CD8-positive, alpha-beta memory T cell (primary cell): ENCODE results near the gene ADRA1B. TPM values are rescaled to one million over a fixed set of nuclear protein-coding genes. Genes with fewer than 3 reads are reported as not detected.

ENCODE experiments used
- CTCF ChIA-PET: fragments of 350-600 bp; sonication (Branson Sonifier 250); formaldehyde crosslinking; loops from one replicate; lab custom pipeline; 2021; ENCODE audit warnings: antibody characterized with exemption; lab: Charles Lee
- POLR2A ChIA-PET: fragments of 350-600 bp; sonication (Branson Sonifier 250); formaldehyde crosslinking; loops from one replicate; lab custom pipeline; 2021; ENCODE audit warnings: antibody characterized with exemption; lab: Charles Lee
- DNase-seq, 5 donors: peaks; one replicate each; pipeline versions ENCODE4 v3.0.0 to v3.0.0-alpha.2; 2020 to 2022; ENCODE audit warnings: mixed read lengths in 1 of 5
- H3K27ac ChIP-seq: one replicate; pipeline ENCODE4 v1.7.0; 2013; ENCODE audit warnings: low read depth, mild to moderate bottlenecking, low read length, moderate library complexity
- H3K27me3 ChIP-seq: 2 replicates; pipeline ENCODE4 v1.7.0; 2013; ENCODE audit warnings: low read length, mild to moderate bottlenecking; ENCODE audit not compliant: insufficient read depth, poor library complexity, severe bottlenecking
- H3K36me3 ChIP-seq: 2 replicates; pipeline ENCODE4 v1.7.0; 2013; ENCODE audit warnings: mild to moderate bottlenecking, low read length, moderate library complexity; ENCODE audit not compliant: insufficient read depth
- H3K4me1 ChIP-seq: 2 replicates; pipeline ENCODE4 v1.7.0; 2013; ENCODE audit warnings: mild to moderate bottlenecking, low read length, moderate library complexity; ENCODE audit not compliant: insufficient read depth
- H3K4me3 ChIP-seq: 2 replicates; pipeline ENCODE4 v1.7.0; 2013; ENCODE audit warnings: mild to moderate bottlenecking, low read length
- H3K9me3 ChIP-seq: 2 replicates; pipeline ENCODE4 v1.7.0; 2013; ENCODE audit warnings: mild to moderate bottlenecking, low read length
- H3K27ac Mint-ChIP-seq, 8 donors: one replicate each; pipeline ENCODE4 v1.8.0; 2020 to 2021; ENCODE audit warnings: mixed read lengths in 8 of 8, mild to moderate bottlenecking in 6 of 8, inconsistent platforms in 3 of 8, moderate library complexity in 3 of 8
- H3K27me3 Mint-ChIP-seq, 2 donors: one replicate each; pipeline ENCODE4 v1.8.0; 2020 to 2021; ENCODE audit warnings: mixed read lengths in 2 of 2, mild to moderate bottlenecking in 1 of 2, moderate library complexity in 1 of 2
- H3K36me3 Mint-ChIP-seq, 3 donors: one replicate each; pipeline ENCODE4 v1.8.0; 2020 to 2021; ENCODE audit warnings: mixed read lengths in 3 of 3, inconsistent platforms in 1 of 3, mild to moderate bottlenecking in 1 of 3
- H3K4me1 Mint-ChIP-seq, 3 donors: one replicate each; pipeline ENCODE4 v1.8.0; 2020 to 2021; ENCODE audit warnings: mixed read lengths in 3 of 3, inconsistent platforms in 1 of 3, mild to moderate bottlenecking in 1 of 3
- H3K4me3 Mint-ChIP-seq, 7 donors: one replicate each; pipeline ENCODE4 v1.8.0; 2020 to 2021; ENCODE audit warnings: mixed read lengths in 7 of 7, mild to moderate bottlenecking in 6 of 7, moderate library complexity in 4 of 7, inconsistent platforms in 2 of 7
- H3K9me3 Mint-ChIP-seq, 5 donors: one replicate each; pipeline ENCODE4 v1.8.0; 2020 to 2022; ENCODE audit warnings: mixed read lengths in 5 of 5, mild to moderate bottlenecking in 3 of 5, moderate library complexity in 2 of 5, inconsistent platforms in 1 of 5
- polyA plus RNA-seq: library from polyadenylated mRNA; unstranded; fragments of 300-500 nt; fragmentation: Illumina TruSeq; gene quantifications from one replicate; pipeline ENCODE4 v1.2.3, GENCODE V29; 2021
- total RNA-seq, 2 experiments: library from RNA; stranded (reverse); gene quantifications; one replicate each; pipeline ENCODE4 v1.2.3, GENCODE V29; 2021

Gene ADRA1B
- total and polyA plus RNA-seq, 3 experiments from 2014 or later = not detected

DNA sequence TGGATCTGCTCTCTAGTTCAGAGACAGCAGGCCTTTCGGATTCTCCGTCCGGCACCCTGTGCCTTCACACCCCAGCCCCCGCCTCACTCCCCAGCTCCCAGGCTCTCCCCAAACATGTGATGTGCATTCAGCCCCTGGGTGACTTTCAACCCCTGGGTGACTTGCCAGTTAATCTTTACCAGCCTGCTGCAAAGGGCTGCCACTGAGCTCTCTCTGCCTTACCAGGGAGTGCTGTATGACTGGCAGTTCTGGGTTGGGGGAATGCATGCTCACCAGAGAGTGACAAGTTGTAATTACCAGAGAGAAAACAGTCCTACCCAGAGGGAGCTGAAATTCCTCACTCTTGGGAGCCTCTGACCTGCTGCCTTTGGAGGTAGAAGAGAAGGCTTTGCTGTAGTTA, 4.9 kb upstream of the ADRA1B start:
- H3K4me1 Mint-ChIP-seq = peaks cover 4 to 5% (median 5%) of the 10 kb centered on the region in 3 donors
- Histone ChIP-seq H3K27me3 (no peaks in the 10 kb centered on the region), H3K4me3 (no peak overlapping the region), H3K27ac (no peak overlapping the region), H3K36me3 (no peaks in the 10 kb centered on the region), H3K9me3 (no peaks in the 10 kb centered on the region), H3K4me1 (no peaks in the 10 kb centered on the region)
- no peaks in the 10 kb centered on the region for H3K9me3 Mint-ChIP-seq
- peaks cover 25 to 61% of the 10 kb centered on the region in 2 donors for H3K27me3 Mint-ChIP-seq
- no peaks in the 10 kb centered on the region for H3K36me3 Mint-ChIP-seq
- ChIA-PET POLR2A (no interaction called here), CTCF (no interaction called here)
- no peak for DNase-seq
- H3K4me3 Mint-ChIP-seq = no peak overlapping the region
- H3K27ac Mint-ChIP-seq = no peak overlapping the region

DNA sequence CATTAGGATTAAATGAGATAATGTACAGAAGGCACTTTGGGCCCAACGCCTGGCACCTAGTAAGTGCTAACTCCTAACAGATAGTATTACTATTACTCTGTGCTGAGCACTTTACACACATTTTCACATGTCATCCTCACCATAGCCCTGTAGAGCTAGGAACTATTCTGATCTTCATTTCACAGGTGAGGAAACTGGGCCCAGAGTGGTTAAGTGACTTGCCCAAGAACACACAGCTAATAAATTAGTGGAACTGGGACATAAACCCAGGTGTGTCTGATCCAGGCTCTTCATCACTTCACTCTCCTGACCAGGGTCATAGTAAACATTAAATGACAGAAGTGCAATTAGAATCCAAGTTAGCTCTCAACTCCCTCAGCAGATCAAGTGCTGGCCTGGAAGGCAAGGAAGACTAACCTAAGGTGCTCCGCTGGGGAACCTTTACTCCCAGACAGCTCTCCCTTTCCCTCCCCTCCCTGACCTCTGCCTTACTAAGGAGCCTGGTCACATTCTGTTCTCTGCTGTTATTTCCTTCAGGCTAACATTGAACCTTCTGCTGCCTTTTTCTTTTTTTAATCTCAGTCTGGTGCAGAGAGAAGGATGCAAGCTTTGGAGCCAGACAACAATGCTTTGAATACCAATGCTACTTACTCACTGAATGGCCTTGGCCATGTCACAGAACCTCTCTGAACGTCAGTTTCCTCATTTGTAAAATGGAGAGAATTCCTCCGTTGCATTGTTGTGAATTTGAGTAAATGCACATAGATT, 4.1 kb upstream of the ADRA1B start:
- POLR2A ChIA-PET = no interaction called here
- Mint-ChIP-seq H3K27ac (no peak overlapping the region), H3K9me3 (no peaks in the 10 kb centered on the region), H3K27me3 (peaks cover 29 to 67% of the 10 kb centered on the region in 2 donors), H3K4me3 (no peak overlapping the region), H3K36me3 (no peaks in the 10 kb centered on the region), H3K4me1 (peaks cover 8 to 10% (median 9%) of the 10 kb centered on the region in 3 donors)
- Histone ChIP-seq H3K36me3 (no peaks in the 10 kb centered on the region), H3K27ac (no peak overlapping the region), H3K4me3 (no peak overlapping the region), H3K4me1 (no peaks in the 10 kb centered on the region), H3K27me3 (peaks cover 7% of the 10 kb centered on the region), H3K9me3 (no peaks in the 10 kb centered on the region)
- no peak for DNase-seq
- CTCF ChIA-PET = no interaction called here

GRCh38 chr5:159913048-159913447, 3.2 kb upstream of the ADRA1B start:
- peaks cover 15% of the 10 kb centered on the region for H3K27me3 ChIP-seq
- no peak overlapping the region for H3K27ac Mint-ChIP-seq
- H3K9me3 ChIP-seq = no peaks in the 10 kb centered on the region
- no peaks in the 10 kb centered on the region for H3K36me3 Mint-ChIP-seq
- H3K4me3 ChIP-seq = no peak overlapping the region
- H3K36me3 ChIP-seq = no peaks in the 10 kb centered on the region
- ChIA-PET POLR2A (no interaction called here), CTCF (no interaction called here)
- no peaks in the 10 kb centered on the region for H3K4me1 ChIP-seq
- H3K27me3 Mint-ChIP-seq = peaks cover 31 to 72% of the 10 kb centered on the region in 2 donors
- no peak for DNase-seq
- no peaks in the 10 kb centered on the region for H3K9me3 Mint-ChIP-seq
- H3K4me3 Mint-ChIP-seq = no peak overlapping the region
- no peak overlapping the region for H3K27ac ChIP-seq
- peaks cover 10 to 11% (median 11%) of the 10 kb centered on the region in 3 donors for H3K4me1 Mint-ChIP-seq

DNA sequence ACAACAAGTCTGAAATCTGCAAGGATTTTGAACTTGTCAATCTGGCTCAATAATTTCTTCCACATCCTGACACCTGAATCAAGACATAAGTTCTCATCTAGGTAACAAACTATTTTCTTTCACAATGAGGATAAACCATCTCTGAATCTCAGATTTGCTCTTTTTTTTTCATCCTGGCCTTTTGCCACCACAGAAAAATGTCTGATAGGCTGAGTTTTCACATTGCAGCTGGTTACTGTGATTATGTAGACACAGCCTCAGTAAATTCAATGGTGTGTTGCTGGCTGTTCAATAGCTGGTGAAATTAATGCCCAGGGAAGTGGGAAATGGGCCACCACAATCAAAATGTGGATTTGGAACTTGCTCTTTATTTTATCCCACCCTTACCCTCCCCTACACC, 2.8 kb upstream of the ADRA1B start:
- ChIA-PET POLR2A (no interaction called here), CTCF (interaction anchor here (1.1 kb wide), 1 partner anchor 11 kb away, joined by 3 read pairs; no protein-coding TSS in a partner anchor)
- no peak overlapping the region for H3K27ac Mint-ChIP-seq
- H3K9me3 Mint-ChIP-seq = no peaks in the 10 kb centered on the region
- Histone ChIP-seq H3K27ac (no peak overlapping the region), H3K4me1 (no peaks in the 10 kb centered on the region), H3K36me3 (no peaks in the 10 kb centered on the region), H3K9me3 (no peaks in the 10 kb centered on the region), H3K27me3 (peaks cover 15% of the 10 kb centered on the region), H3K4me3 (no peak overlapping the region)
- peaks cover 10 to 11% (median 11%) of the 10 kb centered on the region in 3 donors for H3K4me1 Mint-ChIP-seq
- H3K27me3 Mint-ChIP-seq = peaks cover 27 to 72% of the 10 kb centered on the region in 2 donors
- no peak overlapping the region for H3K4me3 Mint-ChIP-seq
- H3K36me3 Mint-ChIP-seq = no peaks in the 10 kb centered on the region
- DNase-seq = no peak

GRCh38 chr5:159916841-159917761, 819 bp downstream of the ADRA1B start:
- Histone ChIP-seq H3K9me3 (no peaks in the 10 kb centered on the region), H3K4me1 (no peaks in the 10 kb centered on the region), H3K27me3 (peaks cover 15% of the 10 kb centered on the region), H3K36me3 (no peaks in the 10 kb centered on the region), H3K4me3 (no peak overlapping the region), H3K27ac (no peak overlapping the region)
- Mint-ChIP-seq H3K4me1 (peaks cover 10 to 11% (median 11%) of the 10 kb centered on the region in 3 donors), H3K9me3 (no peaks in the 10 kb centered on the region), H3K27ac (peak overlapping the region in 1 of 8 donors; percentile 10), H3K36me3 (no peaks in the 10 kb centered on the region), H3K27me3 (peaks cover 28 to 70% of the 10 kb centered on the region in 2 donors), H3K4me3 (peak overlapping the region in 6 of 7 donors; percentile 7 to 66 (median 63))
- DNase-seq = no peak
- ChIA-PET POLR2A (no interaction called here), CTCF (interaction anchor here (1.4 kb wide), 1 partner anchor 16 kb away, joined by 4 read pairs; no protein-coding TSS in a partner anchor)

- no peak for DNase-seq
- H3K4me3 Mint-ChIP-seq = no peak overlapping the region
- peaks cover 10 to 11% (median 11%) of the 10 kb centered on the region in 3 donors for H3K4me1 Mint-ChIP-seq
- Histone ChIP-seq H3K27ac (no peak overlapping the region), H3K27me3 (peaks cover 15% of the 10 kb centered on the region), H3K36me3 (no peaks in the 10 kb centered on the region), H3K9me3 (no peaks in the 10 kb centered on the region), H3K4me1 (no peaks in the 10 kb centered on the region), H3K4me3 (no peak overlapping the region)
- H3K36me3 Mint-ChIP-seq = no peaks in the 10 kb centered on the region
- ChIA-PET POLR2A (no interaction called here), CTCF (interaction anchor here (1.4 kb wide), 1 partner anchor 15 kb away, joined by 4 read pairs; no protein-coding TSS in a partner anchor)
- no peak overlapping the region for H3K27ac Mint-ChIP-seq
- no peaks in the 10 kb centered on the region for H3K9me3 Mint-ChIP-seq
- H3K27me3 Mint-ChIP-seq = peaks cover 28 to 66% of the 10 kb centered on the region in 2 donors
These were observed 1.7 kb downstream of the ADRA1B start for GRCh38 chr5:159917994-159918393.

DNA sequence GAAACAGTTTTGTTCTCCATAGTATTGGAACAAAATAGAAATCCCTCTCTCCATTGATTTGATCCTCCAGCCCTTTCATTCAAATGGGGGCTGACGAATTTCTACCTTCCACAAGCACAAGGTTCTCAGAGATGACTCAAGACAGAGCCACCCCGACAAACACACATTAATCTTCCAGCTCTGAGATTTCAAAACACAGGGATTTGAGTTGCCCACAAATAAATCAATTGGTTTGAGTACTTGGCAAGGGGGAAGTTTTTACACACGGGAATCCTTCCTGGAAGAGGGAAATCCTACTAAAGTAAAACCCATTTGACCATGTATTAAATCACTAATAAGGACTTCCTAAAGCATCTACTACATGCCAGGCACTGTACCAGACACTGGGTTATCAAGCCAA, 5.4 kb downstream of the ADRA1B start:
- POLR2A ChIA-PET = no interaction called here
- no peaks in the 10 kb centered on the region for H3K36me3 Mint-ChIP-seq
- no peaks in the 10 kb centered on the region for H3K4me1 ChIP-seq
- no peak overlapping the region for H3K4me3 ChIP-seq
- H3K27me3 Mint-ChIP-seq = peaks cover 17 to 53% of the 10 kb centered on the region in 2 donors
- no peak overlapping the region for H3K27ac Mint-ChIP-seq
- H3K27me3 ChIP-seq = peaks cover 21% of the 10 kb centered on the region
- no peaks in the 10 kb centered on the region for H3K9me3 Mint-ChIP-seq
- H3K4me1 Mint-ChIP-seq = peaks cover 5 to 7% (median 6%) of the 10 kb centered on the region in 3 donors
- CTCF ChIA-PET = no interaction called here
- H3K27ac ChIP-seq = no peak overlapping the region
- no peaks in the 10 kb centered on the region for H3K9me3 ChIP-seq
- DNase-seq = no peak
- no peak overlapping the region for H3K4me3 Mint-ChIP-seq
- no peaks in the 10 kb centered on the region for H3K36me3 ChIP-seq

- Histone ChIP-seq H3K27ac (no peak overlapping the region), H3K4me1 (no peaks in the 10 kb centered on the region), H3K27me3 (peaks cover 8% of the 10 kb centered on the region), H3K4me3 (no peak overlapping the region), H3K36me3 (no peaks in the 10 kb centered on the region), H3K9me3 (no peaks in the 10 kb centered on the region)
- no peak for DNase-seq
- no peaks in the 10 kb centered on the region for H3K9me3 Mint-ChIP-seq
- H3K4me3 Mint-ChIP-seq = no peak overlapping the region
- POLR2A ChIA-PET = no interaction called here
- H3K36me3 Mint-ChIP-seq = no peaks in the 10 kb centered on the region
- H3K27me3 Mint-ChIP-seq = peaks cover 10 to 43% of the 10 kb centered on the region in 2 donors
- H3K27ac Mint-ChIP-seq = no peak overlapping the region
- CTCF ChIA-PET = no interaction called here
- no peaks in the 10 kb centered on the region for H3K4me1 Mint-ChIP-seq
These were observed 6.7 kb downstream of the ADRA1B start for GRCh38 chr5:159923008-159923407.
